Suppressor macrophage treated with lipopolysaccharide for 1 hour (primary cell): Measurements from ENCODE around the gene LRMDA.
A peak's percentile ranks its signal among the peaks of the same experiment; 100 is the strongest.

Experiments used
- DNase-seq, 3 donors: peaks; one replicate each; pipeline ENCODE4 v3.0.0-alpha.2; 2020 to 2022

The LRMDA gene

GRCh38 chr10:75476985-75477384 lies 45.6 kb downstream of the LRMDA start:
- no peak for DNase-seq

GRCh38 chr10:75477680-75478079 lies 46.3 kb downstream of the LRMDA start:
- DNase-seq, result no peak

DNA sequence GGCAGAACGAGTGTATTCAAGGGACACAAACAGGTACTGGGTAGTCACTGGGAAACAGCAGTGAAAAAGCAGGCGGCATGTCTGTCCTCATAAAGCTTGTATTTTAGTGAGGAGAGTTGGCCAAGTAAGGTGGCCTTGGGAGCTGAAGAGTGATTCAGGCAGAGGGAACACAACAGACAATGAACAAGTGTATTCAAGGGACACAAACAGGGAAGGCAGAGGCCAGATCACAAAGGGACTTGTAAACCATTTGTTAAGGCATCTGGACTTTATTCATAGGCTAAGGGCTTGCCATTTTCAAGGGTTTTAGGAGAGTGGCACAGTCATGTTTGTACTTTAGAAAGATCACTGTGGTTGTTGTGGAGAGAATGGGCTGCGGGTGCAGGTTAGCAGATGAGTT lies 49.0 kb downstream of the LRMDA start:
- no peak for DNase-seq

DNA sequence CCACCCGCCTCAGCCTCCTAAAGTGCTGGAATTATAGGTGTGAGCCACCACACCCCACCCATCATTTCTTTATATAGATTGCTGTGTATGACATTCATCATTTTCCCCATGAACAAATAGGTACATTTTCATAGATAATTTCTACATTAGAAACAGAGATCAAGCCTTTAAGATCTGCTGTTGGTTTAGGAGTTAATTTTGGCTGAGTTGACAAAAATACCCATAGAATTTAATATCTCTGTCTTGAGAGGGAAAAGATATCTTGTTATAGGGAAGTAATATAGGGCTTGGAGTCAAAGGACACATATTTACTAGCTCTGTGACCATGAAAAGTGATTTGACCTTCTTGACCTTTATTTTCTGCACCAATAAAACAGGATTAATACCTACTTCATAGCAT lies 51.8 kb downstream of the LRMDA start:
- DNase-seq, result no peak

- no peak for DNase-seq
Observed at GRCh38 chr10:75484717-75485116, 53.3 kb downstream of the LRMDA start.

GRCh38 chr10:75486591-75486990 lies 55.2 kb downstream of the LRMDA start:
- DNase-seq, result no peak

DNA sequence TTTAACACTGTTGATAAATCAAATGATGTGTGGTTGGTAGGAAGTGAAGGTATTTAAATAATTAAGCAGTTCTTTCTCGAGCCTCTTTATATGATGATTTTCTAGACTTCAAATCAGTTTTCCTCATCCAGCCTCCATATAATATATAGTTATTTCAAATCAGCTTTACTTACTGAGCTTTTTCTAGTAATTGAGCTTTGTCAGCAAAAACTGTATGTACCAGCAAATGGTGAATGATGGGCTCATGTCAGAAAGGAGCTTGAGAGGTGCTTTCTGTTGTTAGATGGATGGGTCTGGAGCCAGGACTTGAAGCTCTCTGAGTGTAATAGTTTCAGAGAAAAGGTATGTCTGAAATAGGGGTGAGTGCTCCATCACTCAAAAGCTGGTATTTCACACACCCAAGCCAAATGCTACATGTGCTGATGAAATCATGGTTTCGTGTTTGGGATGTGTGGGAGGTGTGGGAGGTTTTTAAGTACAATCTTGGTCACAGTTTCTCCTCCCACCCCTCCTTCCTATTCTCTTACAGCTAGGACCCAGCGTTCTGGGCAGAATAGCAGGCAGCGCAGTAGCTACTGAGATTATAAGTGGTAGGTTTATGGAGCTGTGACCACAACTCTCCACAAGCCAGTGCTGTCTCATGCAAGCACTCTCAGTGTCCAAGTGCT lies 55.8 kb downstream of the LRMDA start:
- peak; percentile 43 to 59 (median 51) for DNase-seq

GRCh38 chr10:75487755-75488125 lies 56.3 kb downstream of the LRMDA start:
- DNase-seq, result peak in 2 of 3 donors; percentile 17 to 18

DNA sequence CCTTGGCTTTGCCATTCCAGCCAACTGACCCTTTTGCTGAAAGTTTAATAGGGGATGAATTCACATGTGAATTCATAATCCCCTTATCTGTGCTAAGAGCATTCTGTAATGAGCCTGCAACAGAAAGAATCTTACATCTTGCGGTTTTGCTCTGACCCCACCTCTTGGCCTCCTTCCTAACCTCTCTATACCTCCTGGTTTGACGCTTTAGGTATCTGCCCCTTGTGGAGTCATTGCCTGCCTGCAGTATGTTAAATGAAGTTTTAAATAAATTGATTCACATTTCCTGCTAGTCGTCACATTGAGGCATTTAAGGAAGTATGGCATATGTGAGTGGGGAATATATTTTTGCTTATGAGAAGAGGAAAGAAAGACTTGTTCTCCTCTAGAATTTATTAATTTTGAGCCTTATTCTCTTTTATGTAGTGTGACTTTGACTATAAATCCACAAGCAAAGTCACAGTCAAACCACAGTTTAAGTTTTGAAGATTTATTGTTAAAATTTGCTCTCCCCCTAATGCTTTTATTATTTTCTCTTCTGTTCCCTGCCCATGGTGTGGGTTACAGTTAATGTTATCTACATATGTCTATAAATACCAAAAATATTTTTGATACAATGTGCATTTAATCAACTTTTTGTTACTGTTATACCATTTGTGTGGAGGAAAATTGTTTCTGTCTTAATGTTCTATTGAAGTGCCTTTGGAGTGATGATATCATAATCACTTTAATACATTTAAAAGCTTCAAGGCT lies 60.9 kb downstream of the LRMDA start:
- DNase-seq, result peak; percentile 14 to 58 (median 50)

- DNase-seq, result peak in 1 of 3 donors; percentile 20
Observed at GRCh38 chr10:75493464-75493863, 62.0 kb downstream of the LRMDA start.

DNA sequence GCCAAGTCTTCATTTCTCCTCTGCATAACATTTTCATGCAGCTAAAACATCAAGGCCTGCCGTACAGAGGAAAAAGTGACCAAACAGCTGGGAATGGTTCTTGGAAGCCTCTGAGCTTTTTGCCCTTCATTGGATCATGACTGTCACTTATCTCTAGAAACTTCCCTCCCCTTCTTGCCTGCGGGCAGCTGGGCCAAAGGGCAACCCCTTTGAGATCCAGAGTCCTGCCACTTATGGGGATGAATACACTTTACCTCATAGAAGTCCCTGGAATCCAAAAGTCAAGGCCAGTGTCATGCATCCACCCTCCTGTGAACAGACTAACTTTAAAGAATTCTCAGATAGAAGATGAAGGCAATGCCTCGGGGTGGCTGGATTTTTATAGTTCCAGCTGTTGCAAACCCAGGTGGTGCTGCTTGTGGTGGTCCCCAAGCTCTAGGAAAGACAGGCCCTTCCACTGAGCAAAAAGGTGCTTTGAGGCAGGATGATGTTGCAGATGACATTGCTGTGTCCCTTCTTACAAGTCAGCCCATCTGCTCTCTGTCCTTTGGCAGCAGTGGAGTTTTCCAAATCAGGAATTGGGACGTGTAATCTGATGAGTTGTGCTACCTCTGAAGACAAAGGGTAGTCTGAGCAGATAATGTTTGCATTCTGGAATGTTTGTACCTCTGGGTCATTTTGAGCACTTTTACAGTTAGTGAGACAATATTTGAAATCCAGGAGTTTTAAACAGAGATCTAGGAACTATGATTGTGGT lies 64.2 kb downstream of the LRMDA start:
- DNase-seq, result no peak

DNA sequence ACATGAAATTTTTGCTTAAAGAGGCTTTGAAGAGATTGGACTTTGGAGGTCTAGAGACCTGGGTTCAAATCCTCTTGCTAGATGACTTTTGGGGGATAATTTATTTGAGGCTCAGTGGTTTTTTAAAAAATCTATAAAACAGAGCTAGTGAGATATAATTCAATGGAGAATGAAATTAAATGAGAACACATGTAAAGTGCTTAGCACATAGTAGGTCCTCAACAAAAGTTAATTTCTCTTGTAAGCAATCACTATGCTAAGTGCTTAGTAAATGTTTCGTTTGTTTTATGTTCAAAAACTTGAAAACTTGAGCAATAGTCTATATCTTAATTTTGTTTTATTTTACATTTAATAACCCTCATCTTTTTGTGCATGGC lies 64.8 kb downstream of the LRMDA start:
- DNase-seq, result no peak

- no peak for DNase-seq
Observed at GRCh38 chr10:75497997-75498883, 66.8 kb downstream of the LRMDA start.

DNA sequence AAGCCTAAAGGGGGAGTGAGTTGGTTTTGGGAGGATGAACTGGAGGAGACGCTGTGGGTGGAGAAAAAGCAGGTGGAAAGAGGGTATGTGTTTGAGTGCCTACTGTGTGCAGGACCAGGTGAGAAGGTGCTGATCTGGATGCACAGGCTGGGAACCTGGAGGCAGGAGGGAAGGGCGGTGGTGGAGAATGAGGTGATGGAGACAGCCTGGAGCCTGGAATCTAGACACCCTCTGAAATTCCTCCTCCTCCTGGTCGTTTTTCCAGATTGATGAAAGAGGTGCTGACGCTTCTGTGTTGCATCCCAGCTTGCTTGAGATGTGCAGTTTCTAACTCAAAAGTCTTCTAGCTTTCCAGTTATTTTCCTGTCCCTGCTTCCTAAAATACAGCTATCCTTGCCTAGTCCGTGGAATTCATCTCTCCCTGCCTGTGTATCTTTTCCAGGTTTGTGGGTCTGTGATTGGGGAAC lies 67.5 kb downstream of the LRMDA start:
- no peak for DNase-seq

DNA sequence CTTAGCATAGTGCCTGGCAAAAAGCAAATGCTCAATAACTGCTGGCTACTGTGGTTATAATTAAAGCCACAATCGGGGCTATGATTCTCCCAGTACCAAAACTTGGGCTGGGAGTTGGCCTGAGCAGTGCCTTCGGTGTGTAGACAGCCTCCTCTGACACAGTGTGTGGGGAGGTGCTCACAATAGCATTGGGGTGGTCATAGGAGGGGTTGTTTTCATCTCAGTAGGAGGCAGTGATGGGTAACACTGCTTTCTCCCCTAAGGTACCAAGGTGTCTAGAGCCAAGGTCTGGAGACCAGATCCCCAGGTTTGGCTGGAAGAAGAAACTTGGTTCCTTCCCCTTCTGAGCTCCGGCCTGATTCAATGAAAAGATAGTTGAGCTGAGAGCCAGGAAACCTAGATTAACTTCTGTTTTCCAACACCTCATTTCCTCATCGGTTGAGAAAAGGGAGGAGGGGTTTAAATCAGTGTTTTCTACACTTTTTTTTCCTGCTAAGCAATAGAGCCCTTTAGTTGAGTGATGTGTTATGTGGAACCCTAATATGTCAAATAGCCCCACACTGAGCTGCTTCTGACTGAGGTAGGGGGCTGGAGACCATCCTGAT lies 68.2 kb downstream of the LRMDA start:
- no peak for DNase-seq

DNA sequence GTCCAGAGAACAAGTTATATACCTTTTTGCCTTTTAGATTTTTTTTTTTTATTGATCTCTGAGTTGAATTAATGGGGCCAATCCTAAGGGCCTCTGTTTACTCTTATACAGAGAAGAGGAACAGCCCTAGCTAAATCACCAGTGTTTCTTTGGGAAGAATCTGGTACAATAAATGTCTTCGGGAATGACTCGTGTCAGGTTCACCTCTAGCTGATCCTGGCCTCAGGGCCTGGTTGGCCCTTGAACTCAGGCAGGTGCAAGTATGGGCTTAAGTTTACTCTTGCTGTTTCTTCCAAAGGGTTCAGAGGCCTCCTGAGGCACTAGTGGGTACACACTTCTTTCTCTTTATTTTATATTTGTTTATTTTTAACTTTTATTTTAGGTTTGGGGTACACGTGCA lies 71.0 kb downstream of the LRMDA start:
- DNase-seq, result no peak

- no peak for DNase-seq
Observed at GRCh38 chr10:75502838-75503237, 71.4 kb downstream of the LRMDA start.

DNA sequence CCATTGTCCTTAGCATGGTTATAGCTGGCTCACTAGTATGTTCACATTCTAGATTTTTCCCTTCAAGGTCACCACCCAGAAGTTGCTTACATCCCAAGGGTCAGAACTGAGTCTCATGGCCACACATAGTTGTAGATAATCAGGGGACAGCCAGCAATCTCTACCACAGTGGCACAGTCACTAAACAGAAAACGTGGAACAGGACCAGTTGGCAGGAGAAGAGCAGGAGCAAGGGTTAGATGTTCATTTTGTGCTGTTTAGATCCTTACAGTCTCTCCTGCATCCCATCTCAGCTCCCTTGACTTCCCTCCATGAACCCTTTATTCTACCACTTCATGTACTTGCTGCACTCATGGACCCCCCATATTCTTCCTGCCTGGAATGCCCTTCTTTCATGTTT lies 73.9 kb downstream of the LRMDA start:
- DNase-seq, result no peak

- peak in 1 of 3 donors; percentile 38 for DNase-seq
Observed at GRCh38 chr10:75505840-75506506, 74.5 kb downstream of the LRMDA start.

DNA sequence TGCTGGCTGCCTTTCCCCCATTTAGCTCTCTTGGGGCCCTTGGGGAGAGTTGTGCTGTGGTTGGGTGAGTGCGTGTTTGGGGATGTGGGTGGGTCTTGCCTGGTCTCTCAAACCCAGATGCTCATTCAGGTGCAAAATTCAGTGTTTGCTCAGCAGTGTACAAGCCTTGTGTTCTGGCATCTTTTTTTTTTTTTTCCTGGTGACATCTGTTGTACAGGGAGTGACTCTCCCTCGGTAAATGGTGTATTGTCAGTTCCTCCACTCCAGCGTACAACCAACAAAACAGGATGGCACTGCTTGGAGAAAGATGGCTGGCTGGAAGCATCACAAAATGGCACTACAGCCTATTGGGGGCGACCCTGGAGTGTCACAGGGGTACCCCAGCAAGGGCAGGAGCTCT lies 75.5 kb downstream of the LRMDA start:
- DNase-seq, result no peak

GRCh38 chr10:75507469-75507868 lies 76.0 kb downstream of the LRMDA start:
- DNase-seq, result no peak
